ENCODE results near the gene DYNLL2.
"Not testable (repeated sequence)": the region's sequence is repeated elsewhere in the genome, so short reads cannot be mapped to it uniquely, and the experiment has no call there.

DYNLL2 gene

GRCh38 chr17:58107306-58107705 lies 24.1 kb downstream of the DYNLL2 start:
- no peak for DNase-seq

DNA sequence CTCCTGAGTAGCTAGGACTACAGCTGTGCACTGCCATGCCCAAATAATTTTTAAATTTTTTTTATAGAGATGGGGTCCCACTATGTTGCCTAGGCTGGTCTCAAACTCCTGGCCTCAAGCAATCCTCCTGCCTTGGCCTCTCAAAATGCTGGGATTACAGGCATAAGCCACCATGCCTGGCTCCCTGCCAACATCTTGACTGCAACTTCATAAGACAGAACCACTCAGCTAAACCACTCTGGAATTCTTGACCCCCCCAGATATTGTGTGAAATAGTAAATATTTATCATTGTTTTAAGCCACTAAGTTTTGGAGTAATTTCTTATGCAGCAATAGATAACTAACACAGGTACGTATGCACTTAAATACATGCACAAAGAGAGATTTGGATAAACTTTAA lies 26.0 kb downstream of the DYNLL2 start:
- DNase-seq, result no peak

DNA sequence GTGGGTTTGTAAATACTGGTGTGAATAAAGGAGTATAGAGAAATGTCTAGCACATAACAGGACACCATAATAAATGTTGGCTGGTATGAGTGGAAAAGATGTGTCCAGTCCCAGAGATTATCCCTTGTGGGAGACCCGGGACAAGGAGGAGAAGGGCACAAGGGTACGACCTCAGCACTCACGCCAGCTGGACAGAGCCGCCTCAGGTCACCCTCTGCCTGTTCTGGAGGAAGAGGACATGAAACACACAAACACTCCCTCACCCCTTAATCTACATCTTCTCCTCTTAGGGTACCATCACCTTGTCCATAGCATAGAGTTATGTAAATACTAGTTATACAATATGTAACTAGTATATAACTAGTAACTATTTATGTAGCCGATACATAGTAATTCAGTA lies 26.8 kb downstream of the DYNLL2 start:
- DNase-seq, result no peak

- no peak for DNase-seq
These were observed 28.5 kb downstream of the DYNLL2 start for GRCh38 chr17:58111676-58112075.

GRCh38 chr17:58112970-58113631 lies 29.9 kb downstream of the DYNLL2 start:
- DNase-seq, result peak; percentile 85

DNA sequence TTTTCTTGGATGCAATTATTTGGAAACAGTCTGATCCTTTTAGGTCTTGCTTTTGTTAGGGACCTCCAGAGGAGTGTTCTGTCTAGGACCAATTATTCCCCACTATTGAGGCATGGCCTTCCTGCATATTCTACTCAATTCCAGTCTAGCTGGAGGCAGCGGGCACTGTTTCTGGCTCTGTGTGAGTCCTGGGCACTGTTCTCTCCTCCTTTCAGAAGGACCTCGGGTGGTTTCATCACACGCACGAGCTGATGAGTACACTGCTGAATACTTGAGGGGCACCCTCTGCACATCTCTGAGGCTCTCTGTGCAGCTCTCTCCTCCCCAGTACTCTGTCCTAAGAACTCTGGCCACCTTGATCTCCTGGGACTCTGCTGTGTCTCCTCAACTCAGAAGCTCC lies 30.7 kb downstream of the DYNLL2 start:
- no peak for DNase-seq

DNA sequence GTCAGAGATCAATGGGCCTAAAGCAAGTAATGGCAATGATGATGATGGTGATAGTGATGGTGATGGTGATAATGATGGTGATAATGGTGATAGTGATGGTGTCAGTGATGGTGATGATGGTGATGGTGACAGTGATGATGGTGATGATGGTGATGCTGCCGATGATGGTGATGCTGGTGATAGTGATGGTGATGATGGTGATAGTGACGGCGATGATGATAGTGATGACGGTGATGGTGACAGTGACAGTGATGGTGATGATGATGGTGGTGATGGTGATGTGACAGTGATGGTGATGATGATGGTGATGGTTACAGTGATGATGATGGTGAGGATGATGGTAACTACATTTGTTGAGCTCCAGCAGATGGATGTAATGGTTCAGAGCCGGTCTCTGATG lies 34.2 kb downstream of the DYNLL2 start:
- no peak for DNase-seq

- DNase-seq, result no peak
These were observed 36.3 kb downstream of the DYNLL2 start for GRCh38 chr17:58119491-58119890.

- peak; percentile 62 for DNase-seq
These were observed 37.1 kb downstream of the DYNLL2 start for GRCh38 chr17:58120195-58120822.

GRCh38 chr17:58121925-58122324 lies 38.7 kb downstream of the DYNLL2 start:
- DNase-seq, result peak; percentile 57

DNA sequence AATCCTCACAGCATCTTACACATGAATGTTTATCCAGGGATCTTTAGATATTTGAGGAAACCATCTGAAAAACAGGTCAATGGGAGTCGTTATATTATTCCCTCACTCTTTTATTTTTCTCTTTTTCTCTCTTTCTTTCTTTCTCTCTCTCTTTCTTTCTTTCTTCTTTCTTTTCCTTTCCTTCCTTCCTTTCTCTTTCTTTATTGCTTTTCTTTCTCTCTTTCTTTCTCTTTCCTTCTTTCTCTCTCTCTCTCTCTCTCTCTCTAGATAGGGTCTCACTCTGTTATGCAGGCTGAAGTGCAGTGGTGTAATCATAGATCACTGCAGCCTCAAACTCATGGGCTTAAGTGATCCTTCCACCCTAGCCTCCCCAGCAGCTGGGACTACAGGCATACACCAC lies 44.6 kb downstream of the DYNLL2 start:
- DNase-seq, result no peak

- not testable (repeated sequence) for DNase-seq
These were observed 49.5 kb downstream of the DYNLL2 start for GRCh38 chr17:58132697-58133096.

GRCh38 chr17:58136669-58137279 lies 53.6 kb downstream of the DYNLL2 start:
- DNase-seq, result no peak

GRCh38 chr17:58141505-58141904 lies 58.3 kb downstream of the DYNLL2 start:
- no peak for DNase-seq

DNA sequence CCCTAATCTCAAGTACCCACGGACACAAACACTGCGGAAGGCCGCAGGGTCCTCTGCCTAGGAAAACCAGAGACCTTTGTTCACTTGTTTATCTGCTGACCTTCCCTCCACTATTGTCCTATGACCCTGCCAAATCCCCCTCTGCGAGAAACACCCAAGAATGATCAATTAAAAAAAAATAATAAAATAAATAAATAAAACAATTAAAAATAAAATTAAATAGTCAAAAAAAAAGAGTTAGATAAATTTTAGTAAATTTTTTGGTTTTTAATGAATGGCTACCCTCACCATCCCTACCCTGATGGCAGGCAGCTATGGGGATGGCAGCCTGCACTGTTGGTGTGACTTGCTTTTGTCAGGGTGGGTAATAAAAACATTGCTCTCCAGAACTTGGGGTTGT lies 60.1 kb downstream of the DYNLL2 start:
- not testable (repeated sequence) for DNase-seq

DNA sequence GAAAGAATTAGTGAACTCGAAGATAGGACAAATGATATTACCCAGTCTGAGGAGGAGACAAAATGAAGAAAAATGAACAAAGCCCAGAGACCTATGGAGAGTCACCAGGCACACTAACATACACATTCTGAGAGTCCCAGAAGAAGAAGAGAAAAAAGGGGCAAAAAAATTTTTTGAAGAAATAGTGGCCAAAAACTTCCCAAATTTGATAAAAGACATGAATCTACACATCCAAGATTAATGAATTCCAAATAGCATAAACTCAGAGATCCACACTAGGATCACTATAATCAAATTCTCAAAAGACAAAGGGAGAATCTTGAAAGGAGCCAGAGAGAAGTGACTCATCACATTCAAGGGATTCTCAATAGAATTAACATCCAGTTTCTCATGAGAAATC lies 61.6 kb downstream of the DYNLL2 start:
- DNase-seq, result no peak
